Activated T-helper 1 cell treated with anti-CD3 and anti-CD28 coated beads, Interleukin-2, amount 50 U/mL, for 16 hours (primary cell): ENCODE results near the gene ZRANB1.

Experiments
- DNase-seq, 2 donors: peaks; one replicate each; pipeline ENCODE4 v3.0.0-alpha.2; 2020; ENCODE audit warnings: low read depth in 1 of 2, low spot score in 1 of 2

Gene ZRANB1

DNA sequence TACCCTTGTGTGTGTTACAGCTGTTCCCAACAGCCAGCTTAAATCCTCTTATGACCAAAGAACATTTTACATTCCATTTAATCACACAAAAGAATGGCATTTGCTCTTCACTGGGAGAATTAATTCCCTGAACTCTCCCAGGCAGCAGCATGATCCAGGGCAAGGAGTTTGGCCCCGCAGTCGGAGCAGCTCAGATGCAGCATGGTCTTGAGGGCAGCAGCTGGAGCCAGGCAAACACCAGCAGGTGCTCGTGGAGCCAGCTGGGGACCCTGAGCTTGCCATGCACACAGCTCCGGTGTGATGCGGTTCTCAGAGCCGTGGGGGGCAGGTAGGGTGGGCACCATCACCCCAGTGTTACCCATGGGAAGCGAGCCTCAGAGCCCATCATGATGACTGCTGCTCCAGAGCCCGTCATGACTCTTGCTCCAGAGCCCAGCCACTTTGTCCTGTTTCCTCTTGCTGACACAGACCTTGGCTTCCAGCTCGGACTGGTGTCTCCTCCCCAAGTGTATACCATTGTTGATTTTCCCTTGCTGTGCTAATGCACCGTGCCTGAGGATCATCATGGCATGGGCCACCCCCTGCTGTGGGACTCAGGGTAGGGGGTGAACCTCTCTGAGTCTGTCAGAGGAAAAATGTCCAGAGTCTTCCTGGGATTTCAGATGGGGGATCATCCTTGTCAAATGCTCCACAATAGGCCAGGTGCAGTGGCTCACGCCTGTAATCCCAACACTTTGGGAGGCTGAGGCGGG is 75.8 kb downstream of the ZRANB1 start:
- DNase-seq = no peak

DNA sequence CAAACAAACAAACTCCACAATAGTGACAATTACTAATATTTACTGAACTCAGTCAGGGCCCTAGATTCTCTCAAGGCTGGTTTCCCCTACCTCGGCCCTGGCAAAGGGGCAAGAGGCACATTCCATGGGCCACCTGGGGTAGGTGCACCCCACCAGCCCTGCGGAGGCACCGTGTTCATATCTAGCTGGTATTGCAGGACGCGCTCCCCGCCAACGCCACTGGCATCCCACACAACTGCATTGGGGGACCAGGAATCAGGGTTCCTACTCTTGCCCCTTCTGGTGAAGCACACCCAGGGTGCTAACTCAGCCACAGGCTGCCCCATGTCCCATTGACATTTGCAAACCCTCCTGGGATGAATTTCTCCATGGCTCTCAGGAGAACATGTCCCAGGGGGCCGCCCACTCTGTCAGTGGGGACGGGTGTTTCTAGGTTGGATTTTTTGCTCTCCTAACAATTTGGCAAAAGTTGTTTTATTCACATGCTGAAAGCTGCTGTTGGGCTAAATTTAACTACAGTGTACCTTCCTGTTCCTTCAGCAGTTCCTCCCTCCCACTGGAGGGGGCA is 76.7 kb downstream of the ZRANB1 start:
- no peak for DNase-seq

DNA sequence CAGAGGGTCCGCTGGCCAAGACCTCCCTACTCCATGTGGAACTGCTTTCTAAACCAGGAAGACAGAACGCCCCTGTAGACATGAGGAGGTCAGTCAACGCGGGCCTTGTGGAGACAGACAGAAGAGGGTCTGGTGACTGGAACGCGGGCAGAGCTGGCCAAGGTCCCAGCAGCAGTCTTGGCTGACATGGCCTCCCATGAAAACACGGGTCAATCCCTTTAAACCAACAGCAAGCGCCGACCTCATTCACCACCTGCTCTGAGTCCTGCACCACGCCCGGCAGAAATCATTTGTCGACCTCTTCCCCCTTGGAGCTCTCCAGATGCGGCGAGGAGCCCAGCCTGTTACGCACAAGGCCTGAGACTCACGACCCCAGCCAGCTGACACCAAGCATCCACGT is 78.5 kb downstream of the ZRANB1 start:
- DNase-seq = no peak

DNA sequence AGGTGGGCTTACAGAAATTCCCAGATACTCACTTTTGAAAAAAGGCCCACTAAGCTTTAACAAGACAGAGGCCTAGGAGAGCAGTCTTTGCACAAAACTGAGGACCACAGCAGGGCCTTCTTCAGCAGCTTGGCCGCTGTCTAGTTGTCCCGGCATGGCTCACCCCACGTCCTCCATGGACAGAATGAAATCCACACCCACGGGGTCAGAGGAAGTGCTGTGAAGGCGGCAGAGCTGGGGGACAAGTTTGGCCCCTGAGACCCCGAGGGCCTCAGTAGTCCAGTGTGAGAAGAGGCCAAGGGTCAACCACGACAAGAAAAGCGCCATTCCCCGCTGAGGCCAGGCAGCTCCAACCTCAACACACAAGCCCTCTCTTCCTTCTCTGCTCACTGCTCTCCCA is 78.9 kb downstream of the ZRANB1 start:
- no peak for DNase-seq

DNA sequence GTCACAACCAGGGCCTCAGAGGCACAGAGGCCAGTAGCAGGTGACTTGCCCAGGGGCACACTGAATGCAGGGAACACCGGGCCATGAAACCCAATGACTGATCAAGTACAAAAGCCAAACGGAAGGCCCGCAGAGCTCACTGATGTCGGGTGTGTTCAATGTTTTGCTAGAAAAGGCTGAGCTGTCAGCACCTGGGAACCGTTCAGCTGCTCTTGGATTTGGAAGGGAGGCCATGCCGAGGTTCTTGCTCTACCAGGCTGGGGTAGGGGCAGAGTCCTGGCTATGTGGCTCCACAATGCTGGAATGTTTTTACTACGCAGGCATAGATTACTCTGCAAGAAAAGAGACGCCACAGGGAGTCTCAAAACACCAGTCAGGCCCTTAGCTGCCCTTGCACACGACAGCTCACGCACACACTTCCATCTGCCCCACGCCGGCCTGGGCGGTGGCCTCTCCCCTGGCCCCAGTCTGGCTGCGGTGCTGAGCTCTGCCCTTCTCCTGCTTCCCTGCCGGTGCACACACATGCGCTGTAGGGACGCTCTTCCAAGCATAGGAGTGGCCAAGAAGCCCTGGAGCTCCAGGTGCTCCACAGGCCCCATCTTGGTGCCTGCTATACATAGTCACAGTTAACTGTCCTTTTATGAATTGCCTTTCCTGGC is 79.9 kb downstream of the ZRANB1 start:
- DNase-seq = no peak

DNA sequence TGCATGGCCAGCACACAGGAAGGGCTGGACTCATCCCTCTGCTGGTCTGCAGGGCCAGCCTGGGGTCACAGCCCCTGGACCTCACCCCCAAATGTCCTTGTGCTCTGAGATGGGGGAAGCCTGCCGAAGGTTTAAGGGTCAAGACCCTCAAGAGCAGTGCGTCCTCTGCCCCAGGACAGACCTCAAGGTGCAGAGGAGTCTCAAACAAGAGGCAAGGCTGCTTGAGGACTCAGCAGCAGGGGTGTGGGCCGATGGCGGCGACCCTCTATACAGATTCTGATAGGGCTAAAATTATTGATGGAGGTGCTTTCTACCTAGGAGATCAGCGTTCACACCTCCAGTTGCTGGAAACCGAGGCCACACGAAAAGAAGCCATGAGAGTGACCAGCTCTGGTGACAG is 80.7 kb downstream of the ZRANB1 start:
- no peak for DNase-seq

DNA sequence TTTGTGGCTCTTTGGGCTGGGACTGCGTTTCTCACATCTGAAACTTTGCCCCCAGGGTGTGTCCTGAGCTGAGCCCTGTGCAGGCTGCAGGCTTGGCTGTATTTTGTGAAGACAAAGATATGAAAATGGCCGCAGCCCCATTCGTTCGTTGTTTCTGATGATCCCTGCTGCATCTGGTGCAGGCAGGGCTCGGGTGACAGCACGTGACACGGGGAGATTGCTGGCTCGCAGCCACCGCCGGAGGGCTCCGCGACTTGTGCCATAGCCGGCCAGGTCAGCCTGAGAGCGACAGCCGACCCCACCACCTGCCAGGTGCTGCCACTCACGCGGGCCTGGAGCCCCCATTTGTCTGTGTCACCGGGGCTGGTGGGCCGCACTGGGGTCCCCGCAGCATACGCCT is 81.3 kb downstream of the ZRANB1 start:
- no peak for DNase-seq

DNA sequence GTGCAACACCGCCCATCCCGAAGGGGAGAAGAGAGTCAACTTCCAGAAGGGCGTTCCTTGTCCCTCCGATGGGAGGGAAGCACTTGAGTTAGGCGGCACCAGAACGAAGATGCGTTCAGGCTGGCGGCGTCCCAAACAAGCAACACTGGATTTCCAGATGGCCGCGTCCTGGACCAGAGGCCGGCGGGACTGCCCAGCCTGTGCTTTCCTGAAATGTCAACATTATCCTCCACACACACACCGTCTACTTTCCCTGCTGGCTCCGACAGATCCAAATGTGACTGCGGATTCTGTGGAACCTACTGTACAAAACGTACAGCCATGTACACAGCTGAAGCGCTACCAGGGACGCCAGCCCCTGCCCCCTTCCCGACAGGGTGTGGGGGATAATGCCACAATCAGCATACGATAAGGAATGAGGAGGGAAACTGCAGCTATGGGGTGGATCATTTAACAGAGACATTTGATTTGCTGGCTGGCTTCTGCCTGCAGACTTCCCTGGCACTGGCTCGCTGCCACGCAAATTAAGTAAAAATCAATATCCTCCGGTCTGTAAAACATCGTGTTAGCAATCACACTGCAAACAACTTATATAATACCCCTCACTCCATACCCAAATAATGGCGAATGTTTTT is 82.1 kb downstream of the ZRANB1 start:
- DNase-seq = no peak

DNA sequence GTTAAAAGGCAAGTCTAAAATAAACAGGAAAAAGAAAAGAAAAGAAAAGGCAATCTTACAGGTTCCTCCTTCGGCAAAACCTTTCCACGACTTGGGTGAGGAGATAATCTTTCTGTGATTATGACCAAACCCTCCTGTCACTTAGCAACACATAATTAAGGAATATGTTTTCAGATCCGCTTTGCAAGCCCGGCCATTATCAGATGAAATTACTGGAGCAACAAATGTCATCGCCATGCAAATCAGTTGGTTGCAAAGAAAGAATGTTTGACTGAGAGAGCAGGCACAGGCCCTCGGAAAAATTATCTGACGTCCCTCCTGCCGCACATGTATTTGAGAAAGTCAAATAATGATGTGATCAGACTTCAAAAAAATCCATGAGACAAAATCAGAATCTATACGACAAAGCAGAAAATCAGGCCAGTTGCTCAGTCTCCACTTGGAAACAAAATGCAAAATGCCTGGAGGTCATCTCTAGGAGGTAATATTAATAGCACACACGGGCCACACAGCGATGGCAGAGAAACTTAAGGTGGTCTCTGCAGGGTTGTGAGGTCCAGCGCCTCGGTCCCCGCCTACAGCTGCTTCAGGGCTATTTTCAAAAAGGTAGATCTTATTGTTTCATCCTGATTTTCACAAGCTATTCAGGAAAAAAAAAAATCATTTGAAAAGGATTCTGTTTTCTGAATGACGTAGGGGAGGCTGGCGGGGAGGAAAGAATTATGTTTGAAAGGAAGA is 82.7 kb downstream of the ZRANB1 start:
- DNase-seq = no peak

DNA sequence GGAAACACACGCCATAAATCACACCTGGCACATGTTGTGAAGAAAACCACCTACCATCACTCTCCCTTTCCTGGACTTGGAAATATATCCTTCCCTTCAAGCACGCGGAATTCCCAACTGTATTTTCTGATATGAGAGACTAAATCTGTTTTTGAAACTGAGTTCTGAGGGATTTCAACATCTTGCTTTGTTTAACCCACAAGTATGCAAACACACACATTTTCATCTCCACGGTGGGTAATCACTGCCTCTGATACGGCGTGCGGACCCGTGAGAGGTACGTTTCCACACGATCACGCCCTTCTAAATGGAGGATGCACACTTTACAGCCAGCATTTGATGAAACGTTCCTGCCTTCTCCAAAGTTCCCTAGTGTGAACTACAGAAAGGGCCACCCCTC is 83.4 kb downstream of the ZRANB1 start:
- DNase-seq = no peak

DNA sequence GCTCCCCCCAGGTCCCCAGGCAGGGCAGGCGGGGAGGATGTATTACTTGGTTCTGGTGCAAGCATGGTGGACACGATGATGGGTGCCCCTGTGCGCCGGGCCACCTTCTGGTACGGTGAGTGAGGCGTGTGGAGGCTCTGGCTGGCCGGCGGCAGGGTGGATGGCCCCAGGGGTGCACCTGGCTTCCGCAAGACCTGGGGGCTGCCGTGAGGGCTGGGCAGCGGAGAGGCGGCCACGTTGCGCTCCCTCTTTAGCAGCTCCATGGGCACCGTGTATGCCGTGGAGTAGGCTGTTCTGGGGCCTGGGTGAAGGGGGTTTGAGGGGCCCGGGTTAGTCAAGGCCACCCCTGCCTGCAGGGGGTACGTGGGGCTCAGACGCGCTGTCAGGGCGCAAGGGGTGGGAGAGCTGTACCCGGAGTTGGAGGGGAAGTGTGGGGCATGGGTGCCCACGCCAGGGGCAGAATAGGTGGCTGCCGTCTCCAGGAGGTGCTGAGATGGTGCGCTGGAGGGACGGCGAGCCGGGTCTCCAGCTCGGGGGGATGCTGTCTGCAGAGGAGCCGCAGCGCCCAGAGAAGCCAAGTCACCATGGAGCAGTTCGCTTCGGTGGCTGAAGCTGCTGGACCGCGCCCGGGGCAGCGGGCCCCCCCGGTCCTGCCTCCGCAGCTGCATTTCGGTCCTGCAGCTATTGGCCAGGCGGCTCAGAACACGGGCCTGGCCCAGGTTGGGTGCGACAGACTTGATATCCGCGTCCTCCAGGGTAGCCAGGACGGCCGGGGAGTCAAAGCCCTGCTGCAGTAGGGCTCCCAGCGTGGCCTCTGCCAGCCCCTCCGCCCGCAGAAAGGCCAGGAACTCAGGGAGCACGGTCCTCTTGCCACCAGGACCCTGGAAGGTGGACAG is 84.4 kb downstream of the ZRANB1 start:
- no peak for DNase-seq

DNA sequence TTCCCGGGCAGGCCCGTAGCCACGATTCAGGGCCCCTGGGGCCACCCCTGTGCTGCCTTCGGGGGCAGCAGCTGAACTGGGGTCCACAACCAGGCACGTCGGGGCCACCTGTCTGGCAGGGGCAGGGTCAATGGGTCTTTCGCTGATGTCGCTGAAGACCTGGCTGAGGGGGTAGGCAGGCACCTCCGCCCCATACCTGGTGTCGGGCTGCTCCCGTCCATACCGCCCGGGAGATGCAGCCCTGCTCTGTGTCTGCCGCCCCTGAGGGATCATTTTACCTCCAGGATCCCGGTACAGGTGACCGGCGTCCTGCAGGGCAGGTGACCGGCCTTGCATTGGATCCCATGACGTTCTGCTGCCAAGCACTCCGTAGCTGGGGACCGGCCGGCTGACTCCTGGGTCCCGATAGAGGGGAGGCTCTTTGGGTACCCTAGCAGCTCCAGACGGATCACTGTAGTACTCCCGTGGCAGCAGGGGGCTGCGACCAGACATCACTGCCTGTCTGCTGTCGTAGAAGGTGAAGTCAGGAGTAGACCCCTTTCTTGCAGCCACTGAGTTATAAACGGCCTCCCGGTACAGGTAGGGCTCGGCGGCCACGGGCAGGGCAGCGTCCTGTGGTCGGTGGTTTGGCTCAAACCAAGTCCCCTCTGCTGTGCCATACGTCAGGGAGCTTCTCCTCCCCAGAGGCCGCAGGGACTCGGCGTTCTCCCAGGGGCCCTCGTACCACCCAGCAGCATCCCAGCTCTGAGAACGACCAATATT is 85.2 kb downstream of the ZRANB1 start:
- DNase-seq = no peak

DNA sequence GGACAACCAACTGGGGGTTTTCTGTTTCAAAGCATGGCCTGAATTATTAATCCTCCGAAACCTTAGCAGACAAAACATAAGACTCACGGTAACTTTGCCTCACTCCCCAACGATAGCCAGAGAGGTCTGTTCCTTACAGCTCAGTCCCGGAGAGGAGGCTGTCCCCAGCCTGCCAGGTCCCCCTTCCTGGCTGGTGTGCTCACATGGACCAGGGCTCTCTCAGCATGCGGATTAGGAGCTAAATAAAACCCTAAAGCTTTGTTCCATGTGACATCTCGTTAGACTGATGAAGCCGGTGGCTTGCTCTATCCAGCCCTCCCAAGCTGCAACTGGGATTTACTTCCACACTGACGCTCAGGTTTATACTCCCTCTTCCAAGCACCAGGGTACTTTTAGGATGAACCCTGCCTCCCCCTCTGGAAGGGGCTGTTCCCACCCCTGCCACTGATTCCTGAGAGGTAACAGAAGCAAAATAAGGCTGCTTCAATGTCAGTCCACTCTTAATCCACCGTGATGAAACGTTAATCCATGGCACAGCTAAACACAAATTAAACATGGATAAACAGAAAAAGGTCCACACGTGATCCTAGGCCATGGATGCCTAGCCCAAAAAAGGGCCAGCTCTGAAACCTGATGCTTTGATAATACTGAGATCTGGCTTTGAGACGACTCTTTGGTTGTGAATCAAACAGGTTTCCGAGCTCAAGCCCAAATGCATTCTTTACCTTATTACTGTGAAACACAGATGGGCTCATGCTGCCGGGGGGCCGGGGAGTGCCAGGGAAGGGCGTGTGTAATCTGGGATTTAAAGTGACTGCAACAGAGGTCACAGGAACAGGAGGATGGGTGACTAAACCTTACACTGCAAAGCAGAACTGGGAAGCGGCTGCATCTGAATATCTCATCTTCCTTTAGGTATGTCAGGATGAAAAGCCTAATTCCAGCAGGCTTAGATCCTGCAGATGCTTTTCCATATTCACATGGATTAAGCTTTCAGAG is 86.2 kb downstream of the ZRANB1 start:
- no peak for DNase-seq

DNA sequence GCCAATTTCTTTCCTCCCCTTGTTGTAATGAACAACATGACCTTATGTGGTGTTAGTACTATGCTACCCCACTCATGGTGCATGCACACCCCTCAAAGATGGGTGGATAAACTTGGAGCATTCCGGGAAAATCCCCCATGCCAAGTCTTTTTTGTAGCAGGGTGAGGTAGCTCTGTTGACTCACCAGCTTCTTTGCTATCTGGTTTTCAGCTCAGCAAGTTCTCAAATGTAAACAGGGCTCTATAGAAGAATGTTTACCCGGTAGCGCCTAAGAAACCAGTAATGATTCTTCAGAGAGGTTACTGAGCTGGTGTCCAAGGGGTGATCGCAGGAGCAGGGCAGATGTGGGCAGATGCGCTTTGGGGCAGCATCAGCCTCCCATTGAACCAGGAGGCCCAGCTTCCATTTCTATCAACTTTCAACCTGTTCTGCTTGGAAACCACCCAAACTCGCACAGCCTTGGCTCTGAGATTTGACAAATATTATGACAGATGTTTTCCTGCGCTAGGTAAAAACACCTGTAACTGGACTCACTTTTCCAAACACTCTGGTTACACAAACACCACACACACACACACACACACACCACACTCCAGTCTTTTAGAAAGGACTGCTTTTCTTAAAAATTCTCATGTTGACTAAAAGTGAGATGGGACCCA is 87.8 kb downstream of the ZRANB1 start:
- no peak for DNase-seq

DNA sequence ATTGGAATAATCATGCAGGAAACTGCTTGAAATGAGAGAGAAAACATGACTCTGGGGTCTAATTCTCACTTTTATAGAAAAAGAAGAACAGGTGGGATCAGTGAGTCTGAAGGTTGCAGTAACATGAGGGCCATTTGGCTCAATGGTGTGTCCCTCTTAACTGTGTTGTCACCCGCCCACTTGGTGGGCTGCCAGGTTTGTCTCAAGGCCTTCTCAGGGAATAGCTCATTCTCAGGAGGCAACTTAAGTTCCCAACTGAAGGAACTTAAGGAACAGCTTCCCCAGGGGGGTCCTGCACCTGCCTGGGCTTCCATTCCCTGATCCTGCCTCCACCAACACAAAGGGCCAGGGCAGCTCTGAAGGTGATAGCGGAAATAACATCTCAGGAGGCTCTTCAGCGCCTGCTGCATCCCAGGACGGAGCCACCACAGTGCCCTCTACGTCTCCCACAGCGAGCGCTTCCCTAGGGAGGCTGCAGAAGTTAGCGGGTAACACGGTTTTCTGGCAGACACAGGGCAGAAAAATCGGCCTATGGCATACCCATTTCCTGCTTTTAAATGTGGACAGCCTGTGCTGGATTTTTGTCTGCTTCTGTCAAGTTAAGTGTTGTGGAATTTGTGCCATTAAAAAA is 88.8 kb downstream of the ZRANB1 start:
- no peak for DNase-seq

DNA sequence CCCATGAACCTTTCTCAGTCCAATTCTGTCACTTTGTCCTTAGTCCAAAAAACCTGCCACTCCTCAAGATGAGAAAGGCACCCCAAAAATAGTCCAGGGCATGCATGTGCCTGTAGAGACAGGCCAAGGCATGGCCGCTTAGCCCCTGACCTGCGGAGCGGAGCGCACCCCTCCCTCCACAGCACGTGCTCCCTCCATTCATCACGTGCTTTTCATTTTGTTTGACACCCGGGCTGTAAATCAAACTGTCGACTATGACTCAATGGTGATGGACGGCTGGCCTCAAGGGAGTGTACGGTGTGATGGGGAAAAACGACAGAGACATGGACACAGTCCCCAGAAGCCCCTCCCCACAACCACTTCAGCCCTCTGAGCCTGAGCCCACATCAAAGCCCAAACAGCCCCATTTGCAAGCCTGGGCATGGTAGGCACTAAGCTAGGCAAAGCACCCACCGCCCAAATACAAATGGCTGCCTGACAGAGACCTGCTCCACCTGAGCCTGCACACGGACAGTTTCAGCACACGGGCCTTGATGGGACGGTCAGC is 90.6 kb downstream of the ZRANB1 start:
- no peak for DNase-seq
